IMR-90 (cell line): ENCODE measurements around the gene OAF. TPM values are rescaled to one million over a fixed set of nuclear protein-coding genes. Genes with fewer than 3 reads are reported as not detected.

ENCODE experiments used
- ATAC-seq: fragments of 200-7000 bp; cut with Tn5 transposase; 2 replicates; pipeline ENCODE4 v1.9.1; 2020; ENCODE audit warnings: low read depth, mild to moderate bottlenecking, moderate library complexity
- BruUV-seq: library from RNA; stranded (reverse); fragments of 400-500 nt; replicated peaks from 2 replicates; lab custom pipeline; 2021; lab: Mats Ljungman, UMichigan
- CTCF ChIA-PET: fragments of 300-600 bp; formaldehyde crosslinking; extraction: SDS; loops from one replicate; lab custom pipeline; 2021; ENCODE audit warnings: antibody characterized with exemption; lab: Yijun Ruan, JAX
- POLR2A ChIA-PET: fragments of 300-600 bp; sonication (Branson Sonifier 250); formaldehyde crosslinking; loops from one replicate; lab custom pipeline; 2022; ENCODE audit warnings: antibody characterized with exemption; ENCODE audit not compliant: unreplicated experiment; lab: Charles Lee
- DNase-seq: peaks from one replicate; pipeline ENCODE4 v3.0.0; 2013
- H2AFZ ChIP-seq: replicated peaks from 2 replicates; pipeline ENCODE3; 2013; ENCODE audit warnings: low read length, mild to moderate bottlenecking; ENCODE audit not compliant: poor library complexity
- H2AK5ac ChIP-seq: 2 replicates; pipeline ENCODE4 v1.6.1; 2013; ENCODE audit warnings: low read depth, low read length, inconsistent platforms
- H2AK9ac ChIP-seq: replicated peaks from 2 replicates; pipeline ENCODE3; 2013; ENCODE audit warnings: mild to moderate bottlenecking, low read depth, low read length, moderate library complexity; ENCODE audit not compliant: poor library complexity
- H2BK120ac ChIP-seq: 2 replicates; pipeline ENCODE4 v1.6.1; 2013; ENCODE audit warnings: low read depth, low read length, inconsistent platforms
- H2BK15ac ChIP-seq: 3 replicates; pipeline ENCODE4 v1.6.1; 2013; ENCODE audit warnings: low read depth, low read length, inconsistent platforms
- H2BK20ac ChIP-seq: 2 replicates; pipeline ENCODE4 v1.6.1; 2013; ENCODE audit warnings: low read depth, mild to moderate bottlenecking, inconsistent platforms, low read length, moderate library complexity
- H2BK5ac ChIP-seq: 2 replicates; pipeline ENCODE4 v1.6.1; 2013; ENCODE audit warnings: mild to moderate bottlenecking, low read depth, low read length, inconsistent platforms; ENCODE audit not compliant: poor library complexity, severe bottlenecking
- H3K14ac ChIP-seq: replicated peaks from 2 replicates; pipeline ENCODE4 v1.6.1; 2013; ENCODE audit warnings: low read depth, low read length, inconsistent platforms
- H3K18ac ChIP-seq: 2 replicates; pipeline ENCODE4 v1.6.1; 2013; ENCODE audit warnings: low read depth, low read length, control low read depth
- H3K23ac ChIP-seq: 2 replicates; pipeline ENCODE4 v1.6.1; 2013; ENCODE audit warnings: low read depth, low read length, inconsistent platforms
- H3K27ac ChIP-seq: 2 replicates; pipeline ENCODE4 v1.5.1; 2013; ENCODE audit warnings: mild to moderate bottlenecking, control low read depth, low read length; ENCODE audit not compliant: insufficient read depth
- H3K27me3 ChIP-seq: 2 replicates; pipeline ENCODE4 v1.6.1; 2013; ENCODE audit warnings: low read length; ENCODE audit not compliant: control insufficient read depth, insufficient read depth
- H3K36me3 ChIP-seq: 2 replicates; pipeline ENCODE4 v1.6.1; 2013; ENCODE audit warnings: low read length, mixed read lengths; ENCODE audit not compliant: control insufficient read depth, insufficient read depth
- H3K4ac ChIP-seq: 2 replicates; pipeline ENCODE4 v1.6.1; 2013; ENCODE audit warnings: low read depth, low read length, inconsistent platforms
- H3K4me1 ChIP-seq: 2 replicates; pipeline ENCODE4 v1.6.1; 2013; ENCODE audit warnings: low read length, mixed read lengths; ENCODE audit not compliant: control insufficient read depth, insufficient read depth
- H3K4me2 ChIP-seq: 2 replicates; pipeline ENCODE4 v1.6.1; 2013; ENCODE audit warnings: low read depth, mild to moderate bottlenecking, control low read depth, low read length, moderate library complexity
- H3K4me3 ChIP-seq: 2 replicates; pipeline ENCODE4 v1.5.1; 2013; ENCODE audit warnings: low read depth, mild to moderate bottlenecking, control low read depth, low read length, moderate library complexity; ENCODE audit not compliant: insufficient read depth
- H3K56ac ChIP-seq: 2 replicates; pipeline ENCODE4 v1.6.1; 2013; ENCODE audit warnings: low read length, inconsistent platforms; ENCODE audit not compliant: insufficient read depth; ENCODE audit errors: extremely low read depth
- H3K79me1 ChIP-seq, 2 experiments: 2 replicates each; pipeline ENCODE4 v1.6.1; 2013; ENCODE audit warnings: low read length in 2 of 2, inconsistent platforms in 1 of 2, low read depth in 1 of 2
- H3K9ac ChIP-seq: 2 replicates; pipeline ENCODE4 v1.6.1; 2013; ENCODE audit warnings: low read depth, low read length, control low read depth
- H3K9me1 ChIP-seq: 2 replicates; pipeline ENCODE4 v1.6.1; 2013; ENCODE audit warnings: low read length, inconsistent platforms; ENCODE audit not compliant: insufficient read depth
- H3K9me3 ChIP-seq: 2 replicates; pipeline ENCODE4 v1.6.1; 2013; ENCODE audit warnings: low read length; ENCODE audit not compliant: control insufficient read depth, insufficient read depth
- H4K20me1 ChIP-seq: 2 replicates; pipeline ENCODE4 v1.6.1; 2013; ENCODE audit warnings: low read length, inconsistent platforms; ENCODE audit not compliant: insufficient read depth
- H4K5ac ChIP-seq: 2 replicates; pipeline ENCODE4 v1.6.1; 2013; ENCODE audit warnings: mild to moderate bottlenecking, low read depth, low read length, control low read depth
- H4K8ac ChIP-seq, 2 experiments: 2 replicates each; pipeline ENCODE4 v1.6.1; 2013; ENCODE audit warnings: low read depth in 2 of 2, low read length in 2 of 2, control low read depth in 1 of 2, inconsistent platforms in 1 of 2
- H4K91ac ChIP-seq: 2 replicates; pipeline ENCODE4 v1.6.1; 2013; ENCODE audit warnings: low read depth, low read length, inconsistent platforms; ENCODE audit not compliant: insufficient read depth
- BHLHE40 ChIP-seq: fragments of 150-350 bp; IDR thresholded peaks from 2 replicates; pipeline ENCODE4 v1.6.1; 2016; ENCODE audit warnings: mild to moderate bottlenecking, low read depth, low read length
- CEBPB ChIP-seq: IDR thresholded peaks from 2 replicates; pipeline ENCODE4 v1.6.1; 2012; ENCODE audit warnings: low read depth, low read length, improper control_type of control experiment
- CHD1 ChIP-seq: IDR thresholded peaks from 2 replicates; pipeline ENCODE4 v1.6.1; 2012; ENCODE audit warnings: low read depth, low read length, improper control_type of control experiment
- CTCF ChIP-seq: conservative IDR thresholded peaks from 2 replicates; pipeline ENCODE4 v1.5.1; 2012; ENCODE audit warnings: mild to moderate bottlenecking, low read depth, low read length, improper control_type of control experiment
- ELK1 ChIP-seq: fragments of 150-350 bp; IDR thresholded peaks from 2 replicates; pipeline ENCODE4 v1.6.1; 2016; ENCODE audit warnings: low read depth, mild to moderate bottlenecking, low read length, moderate library complexity, borderline replicate concordance
- FOS ChIP-seq: fragments of 150-350 bp; IDR thresholded peaks from 2 replicates; pipeline ENCODE4 v1.6.1; 2016; ENCODE audit warnings: low read depth, low read length
- MAFK ChIP-seq: IDR thresholded peaks from 2 replicates; pipeline ENCODE4 v1.6.1; 2012; ENCODE audit warnings: low read depth, low read length, improper control_type of control experiment
- MAZ ChIP-seq: IDR thresholded peaks from 2 replicates; pipeline ENCODE4 v1.6.1; 2012; ENCODE audit warnings: low read depth, mild to moderate bottlenecking, low read length, improper control_type of control experiment, moderate library complexity, borderline replicate concordance
- MXI1 ChIP-seq: IDR thresholded peaks from 2 replicates; pipeline ENCODE4 v1.6.1; 2012; ENCODE audit warnings: low read depth, mild to moderate bottlenecking, low read length, moderate library complexity, borderline replicate concordance
- NFE2L2 ChIP-seq: fragments of 150-350 bp; IDR thresholded peaks from 2 replicates; pipeline ENCODE4 v1.6.1; 2016; ENCODE audit warnings: low read depth, mild to moderate bottlenecking, low read length
- POLR2A ChIP-seq: IDR thresholded peaks from 2 replicates; pipeline ENCODE4 v1.6.1; 2012; ENCODE audit warnings: mild to moderate bottlenecking, low read depth, low read length
- RAD21 ChIP-seq: IDR thresholded peaks from 2 replicates; pipeline ENCODE4 v1.6.1; 2012; ENCODE audit warnings: low read length, improper control_type of control experiment
- RCOR1 ChIP-seq: IDR thresholded peaks from 2 replicates; pipeline ENCODE4 v1.6.1; 2012; ENCODE audit warnings: mild to moderate bottlenecking, low read length, improper control_type of control experiment; ENCODE audit not compliant: insufficient replicate concordance
- RFX5 ChIP-seq: IDR thresholded peaks from 2 replicates; pipeline ENCODE4 v1.8.0; 2012; ENCODE audit warnings: low read depth, mild to moderate bottlenecking, low read length, moderate library complexity
- SMC3 ChIP-seq: fragments of 150-350 bp; IDR thresholded peaks from 2 replicates; pipeline ENCODE4 v1.6.1; 2016; ENCODE audit warnings: low read depth, mild to moderate bottlenecking, antibody characterized with exemption, low read length, moderate library complexity
- USF2 ChIP-seq: fragments of 150-350 bp; IDR thresholded peaks from 2 replicates; pipeline ENCODE4 v1.6.1; 2017; ENCODE audit warnings: mild to moderate bottlenecking, antibody characterized with exemption, low read length, low read depth
- dilution Hi-C: fragments of 300-500 bp; cut with HindIII; formaldehyde crosslinking; loops from one replicate; pipeline ENCODE4 v1.14.3; 2018; ENCODE audit warnings: low sequenced_read_pairs; ENCODE audit not compliant: unreplicated experiment
- in situ Hi-C: fragments of 300-500 bp; cut with MboI; formaldehyde crosslinking; loops from 3 replicates; pipeline ENCODE4 v1.14.3; 2019; ENCODE audit warnings: low sequenced_read_pairs, inconsistent platforms, mixed read lengths
- intact Hi-C: fragments of 100-400 bp; cut with micrococcal nuclease; formaldehyde crosslinking; loops from 2 replicates; pipeline ENCODE4 v1.10.0; 2022
- polyA plus RNA-seq, 3 experiments: library from polyadenylated mRNA; depleted of rRNA; stranded (reverse); fragments of >200 nt; gene quantifications; 2 replicates each; pipeline ENCODE4 v1.2.3, GENCODE V29; 2012; ENCODE audit warnings: low replicate concordance in 1 of 3
- total RNA-seq: library from RNA; depleted of rRNA; stranded (reverse); fragments of >200 nt; gene quantifications from 2 replicates; pipeline ENCODE4 v1.2.3, GENCODE V29; 2012

Gene OAF
- total and polyA plus RNA-seq, 2 of the 4 experiments (the other 2 are of a cell fraction), result 9.9 to 42.0 TPM

GRCh38 chr11:120186456-120186773, 24.4 kb upstream of the OAF start:
- Histone ChIP-seq H3K9ac (no peak overlapping the region), H3K56ac (no peak overlapping the region), H2AFZ (peak overlapping the region; percentile 79), H3K9me3 (no peaks in the 10 kb centered on the region), H3K36me3 (no peaks in the 10 kb centered on the region), H4K20me1 (no peaks in the 10 kb centered on the region), H2AK5ac (0 out of 2 replicates have a peak overlapping the region, but pooled peaks have one; percentile 72), H3K4me3 (no peak overlapping the region), H3K4me1 (peaks cover 16% of the 10 kb centered on the region), H4K8ac (peak overlapping the region in 1 of 2 experiments; percentile 32; a peak in 1 of 4 replicates), H3K27me3 (peaks cover 13% of the 10 kb centered on the region), H4K91ac (no peak overlapping the region), H3K18ac (no peak overlapping the region; the same call in 1 of the 2 replicates), H3K23ac (no peak overlapping the region), H3K79me1 (no peaks in the 10 kb centered on the region), H2BK5ac (no peak overlapping the region), H2AK9ac (peak overlapping the region; percentile 17), H3K4ac (peak overlapping the region; percentile 32; the same call in 1 of the 2 replicates), H3K9me1 (0 out of 2 replicates have a peak, but pooled peaks cover 6% of the 10 kb centered on the region), H3K14ac (no peak overlapping the region), H3K27ac (no peak overlapping the region), H2BK15ac (no peak overlapping the region), H2BK20ac (no peak overlapping the region), H2BK120ac (0 out of 2 replicates have a peak overlapping the region, but pooled peaks have one; percentile 20), H4K5ac (0 out of 2 replicates have a peak overlapping the region, but pooled peaks have one; percentile 8), H3K4me2 (no peak overlapping the region)
- TF ChIP-seq ELK1 (no peak), RCOR1 (no peak), MXI1 (no peak), FOS (no peak), NFE2L2 (no peak), CTCF (no peak), USF2 (no peak), RAD21 (no peak), MAZ (no peak), CEBPB (no peak), MAFK (no peak), RFX5 (no peak), BHLHE40 (no peak), SMC3 (no peak), POLR2A (no peak), CHD1 (no peak)
- no TSS peak for BruUV-seq
- ChIA-PET POLR2A (no interaction called here), CTCF (interaction anchor here (0.7 to 1.5 kb wide), 3 partner anchors 18 to 830 kb away, joined by 3 read pairs; no protein-coding TSS in a partner anchor)
- ATAC-seq (no peak), DNase-seq (no peak)
- intact Hi-C loops (no loop called here), dilution Hi-C loops (no loop called here), in situ Hi-C loops (no loop called here)
